GM19452 (cell line): ENCODE results near the gene MOK.

Experiments
- ATAC-seq: cut with Tn5 transposase; IDR thresholded peaks from one replicate; pipeline ENCODE4 v1.9.1; 2021; ENCODE audit not compliant: unreplicated experiment

MOK gene

DNA sequence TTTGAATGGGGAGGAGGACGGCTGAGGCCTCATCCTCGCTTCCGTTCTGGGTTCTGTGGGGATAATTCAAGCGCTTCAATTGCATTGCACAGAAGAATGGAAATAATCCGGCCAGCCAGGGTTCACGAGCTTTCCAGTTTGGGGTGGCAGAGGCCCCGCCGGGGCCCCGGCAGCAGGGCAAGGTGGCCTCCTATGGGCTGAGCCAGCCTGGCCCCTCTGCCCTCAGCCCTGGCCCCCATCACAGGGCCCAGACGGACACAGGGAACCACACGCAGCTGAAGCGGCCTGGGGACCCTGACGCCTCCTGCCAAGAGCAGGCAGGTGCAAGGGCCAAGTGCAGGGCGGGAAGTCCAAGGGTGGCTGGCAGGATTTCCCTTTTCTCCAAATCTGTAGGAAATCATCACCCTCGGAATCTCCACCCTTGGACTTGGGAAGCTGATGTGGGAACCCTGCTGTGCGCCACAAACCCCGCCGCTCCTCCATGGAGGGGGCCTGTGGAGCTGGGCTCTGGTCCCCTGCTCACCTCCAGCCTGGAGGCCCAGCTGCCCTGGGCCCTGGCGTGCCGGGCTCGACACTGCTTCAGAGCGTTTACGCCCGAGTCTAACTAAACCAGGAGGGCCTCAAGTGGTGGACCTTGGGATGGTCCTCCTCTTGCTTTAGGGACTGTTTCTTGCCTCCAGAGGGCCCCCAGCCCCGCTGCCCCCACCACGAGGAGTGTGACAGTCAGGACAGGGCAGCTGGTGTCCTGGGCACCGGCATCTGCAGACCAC lies 78.4 kb downstream of the MOK start:
- no peak for ATAC-seq

DNA sequence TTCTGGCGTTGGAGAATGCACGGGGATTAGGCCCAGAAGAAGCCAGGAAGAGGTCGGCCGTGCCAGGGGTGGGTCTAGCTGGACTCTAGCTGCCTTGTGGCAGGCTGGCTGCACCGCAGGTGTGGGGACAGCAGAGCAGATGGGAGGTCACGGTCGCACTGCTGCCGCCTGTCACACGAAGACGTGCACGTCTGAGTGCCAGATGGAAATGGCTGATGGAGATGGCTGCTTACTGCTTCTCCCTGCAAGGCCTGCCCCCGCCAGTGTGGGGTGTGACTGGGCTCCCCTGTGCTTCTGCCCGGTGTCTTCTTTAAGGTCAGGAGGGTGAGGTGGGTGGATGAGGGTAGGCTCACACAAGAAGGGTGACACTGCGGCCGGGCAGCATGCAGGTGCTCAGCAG lies 79.0 kb downstream of the MOK start:
- no peak for ATAC-seq

GRCh38 chr14:102225386-102225785 lies 79.6 kb downstream of the MOK start:
- ATAC-seq: no peak

DNA sequence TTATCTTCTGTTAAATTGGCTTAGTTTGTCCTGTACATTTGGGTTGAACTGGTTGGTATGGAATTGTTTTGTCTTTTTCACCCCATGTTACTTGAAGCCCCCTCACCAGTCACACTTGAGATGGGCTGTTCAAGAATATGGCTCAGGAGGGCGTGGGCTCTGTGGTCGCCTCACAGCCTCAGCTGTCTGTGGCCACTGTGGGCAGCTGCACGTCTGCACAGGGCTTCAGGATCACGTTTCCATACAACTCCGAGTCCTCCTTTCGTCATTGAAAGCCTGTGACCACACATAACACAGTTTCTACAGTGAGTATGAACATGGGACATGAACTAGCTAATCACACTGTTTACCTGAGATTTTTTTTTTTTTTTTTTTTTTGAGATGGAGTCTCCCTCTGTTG lies 81.3 kb downstream of the MOK start:
- no peak for ATAC-seq

DNA sequence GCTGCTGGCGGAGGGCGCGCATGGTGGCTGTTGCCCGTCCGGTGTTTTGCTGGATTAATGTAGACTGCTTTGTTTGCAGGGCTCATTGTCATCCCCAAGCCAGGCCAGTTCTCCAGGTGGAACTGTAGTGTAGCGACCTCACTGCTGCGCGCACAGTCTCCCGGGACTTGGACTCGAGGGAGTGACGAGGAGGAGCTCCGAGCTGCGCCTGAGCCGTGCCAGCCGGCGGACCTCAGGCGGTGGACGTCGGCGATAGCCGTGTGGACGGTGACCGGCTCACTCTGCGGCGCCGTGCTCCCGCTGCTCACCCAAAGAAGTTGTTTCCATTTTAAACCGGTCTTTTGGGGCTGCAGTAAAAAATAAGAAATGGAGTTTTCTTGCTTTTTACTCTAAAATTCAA lies 82.2 kb downstream of the MOK start:
- no peak for ATAC-seq

DNA sequence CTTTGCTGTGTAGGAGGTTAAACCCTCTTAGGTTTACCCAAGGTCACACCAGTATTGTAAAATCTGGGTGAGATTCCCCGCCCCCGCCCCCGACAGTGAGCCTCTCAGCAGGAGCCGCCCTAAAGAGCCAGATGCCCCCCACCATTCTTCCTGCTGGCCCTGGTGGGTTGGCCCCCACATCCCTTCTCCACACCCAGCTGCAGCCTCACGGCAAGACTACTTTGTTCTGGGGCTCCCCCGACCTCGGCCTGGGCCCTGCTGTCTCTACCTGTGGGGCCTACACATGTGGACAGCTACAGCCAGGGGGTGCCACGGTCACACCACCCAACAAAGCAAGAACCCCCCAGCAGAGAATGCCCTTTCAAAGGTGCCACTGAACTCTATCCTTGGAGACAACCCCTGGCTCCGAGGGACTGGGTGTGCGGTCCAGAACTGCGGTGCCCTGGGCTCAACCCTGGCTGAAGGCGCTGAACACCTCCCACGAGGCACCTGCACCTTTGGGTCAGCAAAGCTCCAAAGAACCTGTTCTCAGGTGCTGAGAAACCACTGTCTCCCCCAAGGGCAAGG lies 82.9 kb downstream of the MOK start:
- ATAC-seq: no peak

- no peak for ATAC-seq
Measured at GRCh38 chr14:102221026-102221425, 83.9 kb downstream of the MOK start.

DNA sequence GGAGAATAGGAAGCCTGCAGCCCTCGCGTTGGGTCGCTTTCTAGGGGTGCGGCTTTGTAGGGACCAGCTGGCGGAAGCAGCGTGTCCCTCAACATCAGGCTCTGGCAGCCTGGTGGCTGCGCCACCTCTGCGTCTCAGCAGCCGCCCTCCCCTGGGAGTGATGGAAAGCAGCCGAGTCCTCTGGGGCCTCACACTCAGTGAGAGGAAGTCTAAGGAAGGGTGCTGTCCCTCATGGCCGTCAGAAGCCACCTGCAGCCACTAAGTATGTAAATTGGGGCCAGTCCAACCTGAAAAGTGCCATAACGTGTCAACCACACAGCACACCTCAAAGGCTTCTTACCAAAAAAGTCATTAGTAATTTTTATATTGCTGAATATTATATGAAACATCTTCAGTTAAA lies 84.9 kb downstream of the MOK start:
- peak; percentile 98 for ATAC-seq

- ATAC-seq: no peak
Measured at GRCh38 chr14:102219316-102219715, 85.6 kb downstream of the MOK start.

DNA sequence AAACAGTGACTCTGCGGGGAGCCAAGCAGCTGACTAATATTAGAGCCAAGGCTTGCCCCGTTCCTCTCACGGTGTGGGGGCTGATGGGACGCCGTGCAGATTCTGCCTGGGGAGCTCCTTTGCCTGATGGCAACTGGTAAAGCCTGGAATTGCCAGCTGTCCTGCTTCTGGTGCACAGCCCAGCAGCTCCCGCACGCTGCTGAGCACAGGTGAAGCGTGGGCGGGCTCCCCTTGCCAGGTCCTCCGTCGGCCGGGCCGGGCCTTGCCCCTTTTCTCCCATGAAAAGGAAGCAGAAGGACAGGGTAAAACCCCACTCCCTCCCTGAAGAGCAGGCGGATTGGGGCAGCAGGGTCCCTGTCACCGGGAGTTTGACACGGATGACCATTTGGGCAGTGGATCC lies 86.3 kb downstream of the MOK start:
- no peak for ATAC-seq

DNA sequence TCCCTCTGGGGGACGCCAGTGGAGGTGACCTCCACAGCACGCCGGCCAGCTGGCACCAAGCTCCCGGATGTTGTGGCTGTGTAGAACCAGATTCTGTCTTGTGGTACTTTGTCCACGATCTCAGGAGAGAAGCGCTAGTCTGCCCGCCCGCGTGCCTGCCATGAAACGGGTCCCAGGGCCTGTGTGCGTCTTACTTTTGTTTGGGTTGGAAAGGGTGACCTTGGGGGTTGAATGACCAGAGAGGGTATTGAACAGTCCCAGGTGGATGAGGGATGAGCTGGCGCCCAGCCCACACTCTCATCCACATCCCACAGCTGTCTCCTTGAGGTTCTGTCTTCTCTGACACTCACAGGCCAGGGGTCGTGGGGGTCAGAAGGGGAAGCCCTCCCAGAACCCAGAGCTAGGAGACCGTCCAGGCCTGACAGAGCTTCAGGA lies 87.0 kb downstream of the MOK start:
- ATAC-seq: no peak

- ATAC-seq: no peak
Measured at GRCh38 chr14:102217399-102217798, 87.6 kb downstream of the MOK start.

DNA sequence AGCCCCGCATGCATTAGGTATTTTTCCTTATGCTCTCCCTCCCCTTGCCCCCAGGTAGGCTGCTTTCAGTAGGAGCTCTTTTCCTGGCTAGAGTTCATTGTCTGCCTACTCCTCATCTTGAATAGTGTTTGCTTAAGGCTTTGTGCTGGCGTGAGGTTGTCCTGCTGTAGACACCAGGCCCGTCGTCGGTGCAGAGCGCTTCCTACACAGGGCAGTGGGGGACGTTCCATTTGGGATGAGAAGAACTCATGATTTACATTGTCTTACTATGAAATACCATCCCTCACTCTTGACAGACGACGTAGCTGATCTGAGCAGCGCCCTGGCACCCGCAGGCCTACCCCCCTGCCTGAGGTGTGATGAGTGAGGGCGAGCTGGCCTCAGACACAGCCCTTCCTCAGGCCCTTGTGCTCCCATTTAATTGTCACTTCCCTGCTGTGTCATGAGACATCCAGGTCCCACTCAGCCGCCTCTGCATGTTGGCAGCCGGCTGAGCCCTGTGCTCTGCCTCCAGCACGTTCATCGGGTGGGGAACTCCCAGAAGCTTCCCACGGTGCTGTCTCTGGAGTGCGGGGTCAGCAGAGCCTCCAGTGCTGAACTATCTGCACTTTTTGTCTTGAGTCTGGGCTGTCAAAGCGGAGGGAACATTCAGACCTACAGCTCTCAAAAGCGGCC lies 89.3 kb downstream of the MOK start:
- ATAC-seq: no peak

DNA sequence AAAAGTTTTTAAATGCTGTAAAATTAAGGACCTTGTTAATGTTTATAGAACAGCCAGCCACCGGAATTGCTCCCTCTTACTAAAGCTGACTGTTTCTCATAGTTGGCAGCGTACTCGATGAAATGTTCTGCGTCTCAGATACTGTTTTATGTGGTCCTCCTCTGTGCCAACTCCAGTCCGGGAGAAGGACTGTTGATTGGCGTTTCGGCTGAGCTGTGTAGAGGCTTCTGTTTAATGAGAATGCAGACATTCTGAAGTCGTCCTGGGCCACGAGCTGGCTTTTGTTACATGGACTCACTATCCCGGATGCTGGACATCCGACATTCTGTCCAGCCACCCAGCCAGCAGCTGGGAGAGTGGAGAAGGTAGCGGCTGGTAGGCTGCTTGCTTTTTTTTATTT lies 89.9 kb downstream of the MOK start:
- no peak for ATAC-seq

- ATAC-seq: no peak
Measured at GRCh38 chr14:102213984-102214658, 90.8 kb downstream of the MOK start.

DNA sequence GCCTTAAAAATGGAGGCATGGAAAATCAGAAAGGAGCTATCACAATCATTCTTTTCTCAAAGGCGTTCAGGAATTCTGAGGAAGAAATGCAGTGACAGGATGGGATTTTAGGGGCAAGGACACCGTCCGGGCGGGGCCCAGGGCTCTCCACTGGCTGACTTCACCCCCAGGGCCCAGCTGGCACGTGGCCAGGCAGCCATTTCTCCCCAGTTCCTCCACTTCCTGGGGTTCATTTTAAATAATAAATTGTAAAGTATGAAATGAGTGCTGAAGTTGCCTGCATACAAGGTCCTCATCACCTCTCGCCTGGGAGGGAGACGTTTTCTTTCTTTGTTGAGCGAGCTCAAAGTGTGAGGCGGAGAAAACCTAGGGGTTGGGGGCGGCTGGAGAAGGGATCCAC lies 91.5 kb downstream of the MOK start:
- no peak for ATAC-seq

DNA sequence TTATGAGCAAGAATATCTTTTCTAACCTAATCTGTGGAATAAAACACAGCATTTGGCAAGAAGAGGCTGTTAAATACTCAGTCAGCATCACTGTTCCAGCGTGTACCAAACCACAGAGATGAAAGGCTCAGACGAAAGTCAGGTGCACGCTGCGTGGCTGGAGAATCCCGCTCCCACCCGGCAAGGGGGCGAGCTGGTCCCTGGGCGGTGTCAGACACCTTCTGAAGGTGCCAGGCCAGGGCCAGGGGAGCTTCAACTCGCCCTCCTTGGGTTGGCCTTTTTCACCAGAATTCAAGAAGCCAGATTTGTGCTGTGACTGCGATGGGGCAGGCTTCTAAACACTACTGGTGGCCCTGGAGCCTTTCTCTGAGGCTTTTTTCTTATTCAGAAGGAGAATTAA lies 92.1 kb downstream of the MOK start:
- no peak for ATAC-seq

GRCh38 chr14:102212356-102212755 lies 92.6 kb downstream of the MOK start:
- no peak for ATAC-seq

- ATAC-seq: no peak
Measured at GRCh38 chr14:102211240-102211639, 93.7 kb downstream of the MOK start.

DNA sequence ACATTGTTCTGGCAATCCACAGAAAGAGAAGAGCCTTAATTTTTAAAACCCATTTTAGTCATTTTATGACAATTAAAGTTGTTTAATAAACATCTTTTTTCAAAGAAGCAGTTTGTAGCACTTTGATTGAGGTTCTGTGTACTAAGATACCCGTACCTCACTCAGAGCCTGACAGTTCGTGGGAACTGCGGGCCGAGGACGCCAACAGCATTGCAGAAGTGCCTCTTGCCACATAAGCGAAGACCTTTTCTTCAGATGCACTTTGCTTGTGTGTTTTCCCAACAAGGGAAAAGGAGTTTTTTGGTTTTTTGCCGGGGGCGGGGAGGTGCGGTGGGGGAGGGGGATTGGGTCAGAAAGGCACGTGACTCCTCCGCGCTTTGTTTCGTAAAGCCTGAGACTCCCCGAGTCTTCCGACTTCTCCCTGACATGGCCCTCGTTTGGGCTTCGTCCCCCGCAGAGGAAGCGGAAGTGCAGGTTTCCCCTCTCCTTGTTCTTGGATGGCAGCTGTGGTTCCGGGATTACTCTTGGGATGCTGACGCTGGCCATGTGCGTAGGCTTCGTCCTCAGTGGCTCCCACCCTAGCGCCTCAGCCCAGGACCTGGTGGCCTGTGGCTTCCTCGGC lies 94.4 kb downstream of the MOK start:
- ATAC-seq: no peak

DNA sequence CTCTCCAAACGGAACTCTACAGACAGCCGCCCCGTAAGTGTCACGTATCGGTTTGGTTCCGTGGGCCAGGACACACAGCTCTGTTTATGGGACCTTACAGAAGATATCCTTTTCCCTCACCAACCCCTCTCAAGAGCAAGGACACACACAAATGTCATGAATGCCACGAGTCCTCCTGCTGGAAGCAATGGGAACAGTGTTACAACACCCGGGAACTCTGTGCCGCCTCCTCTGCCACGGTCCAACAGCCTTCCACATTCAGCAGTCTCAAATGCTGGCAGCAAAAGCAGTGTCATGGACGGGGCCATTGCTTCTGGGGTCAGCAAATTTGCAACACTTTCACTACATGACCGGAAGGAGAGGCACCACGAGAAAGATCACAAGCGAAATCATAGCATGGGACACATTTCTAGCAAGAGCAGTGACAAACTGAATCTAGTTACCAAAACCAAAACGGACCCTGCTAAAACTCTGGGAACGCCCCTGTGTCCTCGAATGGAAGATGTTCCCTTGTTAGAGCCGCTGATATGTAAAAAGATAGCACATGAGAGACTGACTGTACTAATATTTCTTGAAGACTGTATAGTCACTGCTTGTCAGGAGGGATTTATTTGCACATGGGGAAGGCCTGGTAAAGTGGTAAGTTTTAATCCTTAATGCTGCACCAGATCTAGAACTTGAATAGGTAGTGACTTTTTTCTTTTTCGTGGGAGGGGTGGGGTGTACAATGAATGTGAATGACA lies 95.6 kb downstream of the MOK start:
- no peak for ATAC-seq
